HG03354 (cell line): ENCODE data around the gene ACAA1.
"Not testable (repeated sequence)": the region's sequence is repeated elsewhere in the genome, so short reads cannot be mapped to it uniquely, and the experiment has no call there.

Experiments
- ATAC-seq: cut with Tn5 transposase; IDR thresholded peaks from one replicate; pipeline ENCODE4 v1.9.1; 2021; ENCODE audit warnings: mild to moderate bottlenecking; ENCODE audit not compliant: unreplicated experiment, poor library complexity, severe bottlenecking

Gene ACAA1

DNA sequence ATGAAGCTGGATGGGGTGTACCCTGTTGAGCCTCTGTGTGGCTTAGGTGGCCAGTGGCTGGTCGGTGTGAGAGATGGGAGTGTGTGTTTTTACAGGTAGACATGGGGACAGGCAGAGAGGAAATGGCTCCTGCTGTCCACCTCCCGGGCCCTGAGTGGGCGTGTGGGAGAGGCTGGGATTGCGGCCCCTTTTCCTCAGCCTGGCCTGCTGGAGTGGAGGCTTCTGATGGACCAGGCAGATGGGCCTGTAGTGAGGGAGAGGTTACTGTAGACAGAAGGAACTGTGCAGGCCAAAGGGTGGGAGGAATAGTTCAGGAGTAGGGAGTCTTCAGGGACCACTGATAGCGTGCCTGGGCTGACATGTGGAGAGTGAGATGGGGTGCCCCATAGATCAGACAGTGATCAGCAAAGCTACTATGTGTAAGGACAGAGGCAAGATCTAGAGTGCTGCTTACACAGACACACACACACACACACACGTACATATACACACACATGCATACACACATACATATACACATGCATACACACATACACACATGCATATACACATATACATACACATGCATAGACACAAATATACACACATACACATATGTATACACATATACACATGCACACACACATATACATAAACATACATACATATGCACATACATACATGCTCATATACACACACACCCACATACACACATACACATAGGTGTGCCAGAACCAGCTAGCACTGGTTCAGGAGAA, 26.4 kb downstream of the ACAA1 start:
- ATAC-seq, result no peak

DNA sequence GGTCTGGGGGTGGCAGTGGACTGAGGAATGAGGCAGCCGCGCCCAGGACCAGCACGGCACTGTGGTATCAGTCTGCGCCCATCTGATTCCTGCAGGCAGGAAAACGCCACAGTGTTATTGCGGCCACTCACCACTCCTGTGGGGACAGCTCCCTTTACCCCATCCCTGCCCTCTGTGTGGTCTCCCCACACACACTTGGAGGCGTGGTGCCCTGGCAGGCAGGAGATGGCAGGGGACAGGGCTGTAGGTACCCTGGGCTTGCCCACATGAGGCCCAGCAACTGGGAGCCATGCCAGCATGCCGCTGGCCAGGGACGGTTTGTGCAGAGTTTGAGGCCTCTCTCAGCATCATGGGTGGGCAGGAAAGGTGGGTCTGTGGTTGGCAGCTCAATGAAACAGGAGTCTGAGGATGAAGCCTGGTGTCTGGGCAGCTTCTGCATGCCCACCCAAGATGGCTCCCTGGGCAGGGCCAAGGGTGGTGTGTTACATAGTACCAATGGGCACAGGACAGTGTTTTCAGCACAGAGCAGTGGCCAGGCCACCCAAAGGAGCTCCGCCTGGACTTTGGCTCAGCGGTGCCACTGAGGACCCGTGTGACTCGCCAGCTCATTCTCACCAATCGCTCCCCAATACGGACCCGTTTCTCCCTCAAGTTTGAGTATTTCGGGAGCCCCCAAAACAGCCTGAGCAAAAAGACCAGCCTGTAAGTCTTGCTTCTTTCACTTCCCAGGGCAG, 27.2 kb downstream of the ACAA1 start:
- ATAC-seq, result no peak

DNA sequence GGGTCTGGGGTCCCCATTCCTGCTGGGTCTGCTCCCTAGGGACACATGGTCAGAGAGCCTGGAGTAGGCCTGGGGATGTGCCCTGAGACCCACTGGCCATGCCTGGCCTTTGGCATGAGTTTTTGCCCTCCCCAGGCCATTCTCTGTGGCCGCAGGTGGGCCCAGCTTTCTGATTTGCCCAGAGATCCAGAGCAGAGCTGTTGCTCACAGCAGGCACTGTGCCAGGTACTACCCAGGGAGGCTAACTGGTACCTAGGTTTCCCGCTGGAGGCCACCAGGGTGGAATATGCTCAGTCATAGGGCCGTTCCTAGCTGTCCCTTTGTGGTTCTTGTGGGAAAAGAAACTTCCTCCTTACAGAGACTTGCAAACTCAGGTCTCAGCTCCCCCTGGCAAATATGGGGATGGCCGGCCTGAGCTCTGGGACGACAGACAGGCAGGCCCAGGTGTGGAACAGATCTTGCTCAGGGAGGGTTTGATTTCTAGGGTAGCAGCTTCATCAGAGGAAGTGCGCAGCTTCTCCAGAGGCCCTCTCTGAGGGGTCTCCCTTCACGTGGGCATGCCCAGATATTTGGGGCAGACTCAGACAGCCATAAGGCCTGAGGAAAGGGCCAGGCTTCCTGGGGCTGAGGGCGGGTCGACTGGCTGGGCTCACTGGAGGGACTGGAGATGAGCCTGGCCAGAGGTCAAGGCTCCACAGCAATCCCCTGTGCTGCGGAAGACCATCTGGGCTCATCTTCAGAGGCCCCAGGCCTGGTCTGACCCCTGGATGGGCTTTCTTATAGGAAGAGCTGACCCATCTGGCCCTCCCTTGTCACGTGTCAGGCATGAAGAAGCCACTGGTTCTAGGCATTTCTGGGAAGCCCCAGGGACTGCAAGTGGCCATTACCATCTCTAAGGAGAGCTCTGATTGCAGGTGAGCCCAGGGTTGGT, 28.0 kb downstream of the ACAA1 start:
- no peak for ATAC-seq

DNA sequence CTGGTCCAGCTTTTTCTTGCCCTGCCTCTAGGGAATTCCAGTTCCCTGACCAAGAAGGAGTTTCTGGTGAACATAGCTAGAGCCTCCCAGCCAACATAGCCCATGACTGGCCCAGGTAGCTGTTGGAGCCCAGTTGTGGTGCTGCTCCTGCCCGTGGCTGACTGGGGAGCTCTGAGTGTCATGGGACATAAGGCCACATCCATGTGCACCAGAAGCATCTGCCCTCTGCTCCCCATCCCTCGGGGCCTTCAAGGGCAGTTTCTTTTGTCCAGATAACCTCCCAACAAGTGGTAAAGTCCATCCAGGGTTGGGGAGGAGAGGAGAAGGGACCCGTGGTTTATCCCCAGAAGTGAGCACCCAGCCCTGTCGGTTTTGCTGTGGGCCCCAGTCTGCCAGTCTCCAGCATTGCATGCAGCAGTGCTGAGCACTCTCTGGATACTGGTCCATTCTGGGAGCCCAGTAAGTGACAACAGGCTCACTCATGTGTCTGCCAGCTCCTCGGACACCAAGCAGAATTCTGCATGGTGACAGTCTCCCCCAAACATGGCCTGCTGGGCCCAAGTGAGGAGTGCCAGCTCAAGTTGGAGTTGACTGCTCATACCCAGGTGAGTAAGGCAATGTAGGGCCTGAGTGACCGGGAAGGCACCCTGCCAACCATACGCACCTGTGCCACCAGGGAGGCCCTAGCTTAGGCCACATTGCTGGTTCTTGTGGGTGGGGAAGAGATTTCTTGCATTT, 28.8 kb downstream of the ACAA1 start:
- no peak for ATAC-seq

DNA sequence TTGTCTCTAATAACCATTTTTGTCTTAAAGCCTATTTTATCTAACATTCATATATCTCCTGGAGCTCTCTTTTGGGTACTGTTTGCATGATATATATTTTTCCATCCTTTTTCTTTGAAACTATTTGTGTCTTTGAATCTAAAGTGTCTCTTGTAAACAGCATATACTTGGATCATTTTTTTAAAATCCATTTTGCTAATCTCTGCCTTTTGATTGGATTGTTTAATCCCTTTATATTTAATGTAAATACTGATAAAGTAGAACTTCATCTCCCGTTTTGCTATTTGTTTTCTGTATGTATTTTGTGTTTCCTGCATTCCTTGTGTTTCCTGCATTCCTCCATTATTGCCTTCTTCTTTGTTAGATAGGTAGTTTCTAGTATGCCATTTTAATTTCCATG, 31.4 kb downstream of the ACAA1 start:
- ATAC-seq, result no peak

DNA sequence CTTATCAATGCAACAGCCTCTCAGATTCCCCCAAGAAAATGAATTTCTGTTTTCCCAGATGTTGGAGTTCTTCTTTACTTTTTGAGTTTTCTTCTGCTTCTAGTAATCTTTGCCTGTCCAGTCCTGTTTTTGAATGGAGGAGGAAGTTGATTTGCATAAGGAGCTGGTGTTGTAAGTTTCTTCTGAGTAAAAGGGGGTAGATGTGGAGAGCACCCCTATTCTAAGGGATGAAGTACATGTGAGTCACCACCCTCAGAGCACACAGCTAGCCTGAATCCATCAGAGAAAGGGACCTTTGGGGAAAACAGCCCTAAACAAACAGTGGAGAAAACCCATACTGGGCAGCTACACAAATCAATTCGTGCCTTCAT, 34.5 kb downstream of the ACAA1 start:
- no peak for ATAC-seq

DNA sequence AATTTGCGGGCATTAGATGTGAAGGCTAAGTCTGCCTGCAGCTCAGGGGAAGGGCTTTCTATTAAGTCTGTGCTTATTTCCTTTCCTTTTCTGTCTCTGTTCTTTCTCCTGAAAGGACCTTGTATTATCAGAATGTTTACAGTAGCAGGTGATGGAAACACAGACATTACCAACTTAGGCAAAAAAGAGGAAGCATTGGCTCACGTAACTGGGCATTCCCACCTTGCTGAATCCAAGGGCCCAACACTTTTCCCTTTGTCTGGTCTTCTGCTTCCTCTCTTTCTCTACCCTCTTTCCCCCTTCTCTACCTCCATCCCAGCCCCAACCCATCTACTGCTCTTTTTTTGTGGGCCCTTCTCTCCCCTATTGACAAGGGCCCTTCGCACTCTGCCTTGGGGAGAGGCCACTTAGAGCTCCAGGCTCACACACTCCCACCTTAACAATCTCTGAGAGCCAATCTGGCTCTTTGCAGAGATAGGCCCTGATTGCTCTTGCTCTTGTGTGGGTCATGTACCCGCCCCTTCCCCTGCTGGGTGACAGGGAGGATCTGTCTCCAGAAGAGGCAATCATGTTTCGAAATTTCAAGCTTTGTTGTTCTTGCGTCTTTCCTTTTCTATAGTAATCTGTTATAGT, 35.0 kb downstream of the ACAA1 start:
- ATAC-seq, result no peak

DNA sequence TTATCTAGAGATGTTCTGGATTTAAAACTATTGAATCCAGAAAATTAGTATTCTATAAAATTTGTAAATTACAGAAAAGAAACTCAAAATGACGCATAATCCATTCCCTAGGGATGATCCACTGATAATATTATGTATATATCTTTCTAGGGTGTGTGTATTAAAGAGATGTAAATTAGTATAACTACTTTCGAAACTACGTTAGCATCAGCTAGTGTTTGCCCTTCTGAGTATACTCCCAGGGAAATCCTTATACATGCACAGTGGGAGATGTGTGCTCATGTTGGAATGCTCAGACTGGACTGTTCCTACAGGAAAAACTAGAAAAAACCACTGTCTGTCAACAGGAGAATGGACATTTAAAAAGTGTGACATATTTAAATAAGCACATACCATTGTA, 36.4 kb downstream of the ACAA1 start:
- ATAC-seq, result no peak

DNA sequence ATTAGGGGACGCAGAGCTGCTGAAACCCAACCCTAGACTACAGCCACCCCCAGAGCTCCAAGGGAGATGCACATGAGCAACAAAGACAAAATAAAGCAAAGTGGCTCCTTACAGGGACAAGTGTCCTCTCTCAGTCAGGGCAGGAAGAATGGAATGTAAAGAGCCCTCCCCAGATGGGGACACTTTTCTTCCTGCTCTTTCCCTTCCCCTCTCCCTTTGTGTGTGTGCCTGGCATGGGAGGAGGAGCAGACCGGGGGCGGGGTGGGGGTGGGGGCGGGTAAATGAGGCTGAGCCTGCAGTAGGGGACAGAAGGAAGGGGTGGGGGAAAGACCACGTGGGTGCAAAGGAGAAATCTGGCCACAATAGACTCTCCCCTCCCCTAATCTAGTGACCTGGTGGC, 37.4 kb downstream of the ACAA1 start:
- ATAC-seq, result no peak

DNA sequence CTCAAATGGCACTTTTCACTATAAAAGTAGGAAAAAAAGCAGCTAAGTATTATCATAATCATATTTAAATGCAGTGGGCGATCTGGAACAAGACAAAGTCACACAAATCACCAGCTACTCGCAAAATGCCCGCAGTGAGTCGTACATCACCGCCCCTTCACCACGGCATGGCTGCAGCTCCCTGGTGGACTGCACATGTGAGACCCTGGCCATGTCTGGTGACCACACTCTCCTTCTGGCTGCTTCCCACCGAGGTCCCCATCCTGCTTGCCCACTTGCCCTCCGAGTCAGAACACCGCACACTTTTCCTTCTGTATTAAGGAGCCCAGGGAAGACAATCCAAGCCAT, 38.6 kb downstream of the ACAA1 start:
- ATAC-seq, result no peak

DNA sequence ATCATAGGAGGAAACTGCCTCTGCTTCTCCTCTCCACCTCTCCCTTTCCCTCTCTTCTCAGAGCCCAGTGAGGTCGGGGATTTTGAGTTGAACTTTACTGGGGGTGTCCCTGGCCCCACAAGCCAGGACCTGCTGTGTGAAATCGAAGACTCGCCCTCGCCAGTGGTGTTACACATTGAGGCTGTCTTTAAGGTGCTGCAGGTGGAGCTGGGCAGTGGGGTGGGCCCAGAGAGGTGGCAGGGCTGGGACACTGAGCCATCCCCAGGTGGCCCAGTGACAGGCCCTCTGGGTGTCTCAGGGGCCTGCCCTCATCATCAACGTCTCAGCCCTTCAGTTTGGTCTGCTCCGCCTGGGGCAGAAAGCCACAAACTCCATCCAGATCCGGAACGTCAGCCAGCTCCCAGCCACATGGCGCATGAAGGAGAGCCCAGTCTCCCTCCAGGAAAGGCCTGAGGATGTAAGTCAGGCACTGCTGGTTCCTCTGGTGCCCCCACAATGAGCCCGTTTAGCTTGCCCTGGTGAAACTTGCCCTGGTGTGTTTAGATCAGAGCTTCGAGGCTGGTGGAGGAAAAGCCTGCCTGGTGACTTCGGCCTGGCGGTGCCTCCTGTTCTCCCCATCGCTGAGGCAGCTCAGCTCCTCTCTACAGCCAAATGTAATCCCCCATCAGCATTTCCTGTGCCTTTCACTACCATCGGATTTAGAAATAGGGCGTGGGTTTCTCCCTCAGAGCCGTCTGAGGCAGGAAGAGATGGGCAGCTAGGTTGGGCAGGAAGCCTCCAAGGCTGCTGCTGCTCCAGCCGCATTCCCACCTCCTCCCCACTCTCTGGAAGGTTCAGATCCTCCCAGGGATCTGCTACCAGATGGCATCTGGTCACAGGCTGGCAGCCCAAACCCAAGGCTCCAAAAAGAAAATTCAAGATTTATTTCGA, 39.2 kb downstream of the ACAA1 start:
- ATAC-seq, result no peak

DNA sequence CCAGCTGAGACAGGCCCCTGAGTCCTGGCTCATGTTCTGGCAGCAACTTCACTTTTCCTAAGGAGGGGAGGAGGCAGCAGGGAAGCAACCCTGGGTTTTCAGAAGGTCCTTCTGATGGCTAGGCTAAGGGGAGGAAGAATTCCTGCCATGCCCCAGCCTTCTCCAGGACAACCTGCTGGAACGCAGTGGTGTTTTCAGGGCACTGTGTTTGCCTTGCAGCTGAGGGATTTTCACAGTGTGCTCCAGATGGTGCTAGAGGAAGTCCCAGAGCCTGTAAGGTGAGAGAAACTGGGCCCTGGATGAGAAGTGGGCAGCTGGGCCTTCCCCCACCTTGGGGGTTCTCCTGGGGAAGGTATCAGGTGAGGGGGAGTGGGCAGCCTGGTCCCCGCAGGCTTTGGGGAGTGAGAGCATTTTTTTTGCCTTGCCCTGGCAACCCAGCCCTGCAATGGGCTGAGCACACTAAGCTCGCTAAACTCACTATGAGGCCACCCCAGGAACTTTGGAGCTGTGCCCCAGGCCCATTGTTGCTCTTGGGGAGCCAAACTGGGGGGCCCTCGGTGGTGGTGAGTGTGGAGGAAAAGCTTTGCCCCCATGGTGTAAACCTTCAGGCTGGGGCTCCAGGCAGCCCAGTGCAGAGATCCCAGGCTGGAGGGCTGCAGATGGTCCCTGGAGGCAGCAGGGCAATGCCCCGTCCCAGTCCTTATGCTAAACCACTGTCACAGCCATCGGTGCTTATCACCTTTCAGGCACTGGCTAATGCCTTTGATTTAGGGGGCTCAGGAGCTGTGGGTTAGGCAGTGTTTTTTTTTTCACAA, 41.1 kb downstream of the ACAA1 start:
- ATAC-seq, result no peak

DNA sequence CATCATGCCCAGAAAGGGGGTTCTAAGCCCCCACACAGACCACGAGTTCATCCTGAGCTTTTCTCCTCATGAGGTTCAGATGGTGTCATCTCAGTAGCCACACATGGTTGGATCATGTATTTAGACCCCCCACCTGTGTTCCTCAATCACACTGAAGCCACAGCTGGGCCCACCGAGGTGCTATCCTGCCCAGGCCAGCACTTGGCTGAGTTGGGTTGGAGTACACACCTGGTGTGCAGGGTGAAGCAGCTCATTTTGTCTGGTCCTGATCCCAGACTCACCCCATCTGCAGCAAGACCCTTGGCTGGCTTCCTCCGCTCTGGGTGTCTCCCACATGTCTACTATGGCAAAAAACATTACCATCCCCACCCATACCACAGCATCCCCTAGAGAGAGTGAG, 41.9 kb downstream of the ACAA1 start:
- ATAC-seq, result no peak

DNA sequence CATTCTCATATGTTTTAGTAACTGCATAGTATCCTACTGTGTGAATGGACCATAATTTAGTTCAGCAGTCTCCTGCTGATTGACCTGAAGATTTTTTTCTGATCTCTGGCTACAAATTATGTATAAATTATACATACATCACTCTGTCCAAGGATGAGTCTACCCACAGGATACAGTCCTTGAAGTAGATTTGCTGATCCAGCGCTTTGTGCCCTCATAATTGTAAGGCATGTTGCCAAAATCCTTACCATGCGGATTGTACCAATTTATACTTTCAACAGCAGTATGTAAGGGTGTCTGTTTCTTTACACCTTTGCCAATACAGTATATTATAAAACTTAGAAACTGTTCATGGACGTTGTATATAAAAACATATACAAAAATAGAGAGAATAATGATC, 46.5 kb downstream of the ACAA1 start:
- ATAC-seq, result no peak

DNA sequence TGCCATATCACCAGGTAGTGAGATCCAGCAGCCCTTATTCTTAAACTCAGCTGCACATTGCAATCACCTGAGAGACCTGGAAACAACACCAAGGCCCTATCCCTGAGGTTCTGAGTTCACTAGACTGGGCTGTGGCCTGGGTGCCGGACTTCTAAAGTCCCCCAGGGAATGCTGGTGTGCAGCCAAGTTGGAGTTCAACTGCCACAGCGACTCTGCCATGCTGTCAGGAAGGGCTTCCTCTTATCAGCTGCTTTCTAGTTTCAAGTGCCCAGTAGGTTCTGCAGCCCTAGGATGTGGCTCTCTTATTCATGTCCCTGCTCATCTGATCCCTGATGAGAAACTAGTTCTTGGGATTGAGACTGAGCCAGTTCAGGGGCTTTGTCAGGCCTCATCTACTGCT, 47.8 kb downstream of the ACAA1 start:
- no peak for ATAC-seq

DNA sequence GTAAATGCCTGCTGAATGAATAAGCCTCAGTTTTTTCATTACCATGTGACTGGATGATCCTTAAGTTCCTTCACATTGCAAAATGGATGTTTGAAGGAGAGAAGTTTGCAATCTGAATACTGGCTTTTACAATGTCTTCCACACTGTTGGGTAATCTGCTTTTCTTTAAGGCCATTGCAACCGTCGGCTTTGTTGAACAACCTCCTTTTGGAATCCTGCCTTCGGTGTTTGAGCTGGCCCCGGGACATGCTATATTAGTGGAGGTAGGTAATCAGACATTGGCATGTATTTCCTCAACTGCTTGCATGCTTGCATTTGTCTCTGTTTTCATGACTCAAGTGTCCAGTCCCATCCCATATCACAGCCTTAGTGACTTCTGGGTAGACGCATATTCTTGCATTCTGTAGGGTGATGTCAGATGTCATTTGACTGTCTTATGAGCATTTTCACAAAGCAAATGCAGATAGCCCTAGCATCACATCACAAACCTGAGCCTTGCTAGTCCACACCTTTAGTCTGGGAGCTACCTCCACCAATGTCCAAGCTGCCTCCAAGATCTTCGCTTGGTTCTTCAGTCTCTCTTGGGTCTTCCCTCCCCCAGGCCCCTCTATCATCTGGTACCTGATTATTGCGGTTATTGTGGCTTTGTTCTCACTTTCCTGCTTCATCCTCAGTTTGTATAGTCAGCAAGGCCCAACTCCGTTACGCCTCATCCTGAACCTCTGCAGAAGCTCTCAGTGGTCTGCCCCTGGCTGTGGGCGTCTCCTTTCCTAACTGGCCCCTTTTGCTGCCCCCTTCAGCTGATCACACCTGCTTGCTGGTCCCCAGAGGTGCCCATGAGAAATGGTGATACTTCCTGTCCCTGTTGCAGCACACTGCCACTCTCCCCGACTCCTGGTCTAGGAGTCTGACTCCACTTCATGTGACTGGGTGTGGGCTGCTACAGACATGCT, 48.5 kb downstream of the ACAA1 start:
- no peak for ATAC-seq

DNA sequence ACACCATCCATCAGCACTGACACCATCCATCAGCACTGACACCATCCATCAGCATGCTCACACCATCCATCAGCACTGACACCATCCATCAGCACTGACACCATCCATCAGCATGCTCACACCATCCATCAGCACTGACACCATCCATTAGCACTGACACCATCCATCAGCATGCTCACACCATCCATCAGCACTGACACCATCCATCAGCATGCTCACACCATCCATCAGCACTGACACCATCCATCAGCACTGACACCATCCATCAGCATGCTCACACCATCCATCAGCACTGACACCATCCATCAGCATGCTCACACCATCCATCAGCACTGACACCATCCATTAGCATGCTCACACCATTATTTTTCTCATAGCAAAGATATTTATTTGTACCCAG, 49.6 kb downstream of the ACAA1 start:
- ATAC-seq, result not testable (repeated sequence)
